PC-3 (cell line): ENCODE data around the gene PTDSS2. TPM values are rescaled to one million over a fixed set of nuclear protein-coding genes. Genes with fewer than 3 reads are reported as not detected.
A peak's percentile ranks its signal among the peaks of the same experiment; 100 is the strongest.

ENCODE experiments used
- ATAC-seq: fragments of 200-7000 bp; cut with Tn5 transposase; 2 replicates; pipeline ENCODE4 v1.9.1; 2020; ENCODE audit warnings: mild to moderate bottlenecking, moderate library complexity
- BruUV-seq: library from RNA; stranded (reverse); fragments of 400-500 nt; replicated peaks from 2 replicates; lab custom pipeline; 2021; lab: Mats Ljungman, UMichigan
- CTCF ChIA-PET: fragments of 300-600 bp; sonication (Branson Sonifier 250); formaldehyde crosslinking; loops from one replicate; lab custom pipeline; 2022; ENCODE audit warnings: antibody characterized with exemption; lab: Charles Lee
- POLR2A ChIA-PET: fragments of 300-600 bp; sonication (Branson Sonifier 250); formaldehyde crosslinking; loops from one replicate; lab custom pipeline; 2022; ENCODE audit warnings: antibody characterized with exemption; ENCODE audit not compliant: unreplicated experiment; lab: Charles Lee
- DNase-seq: peaks from one replicate; pipeline ENCODE4 v3.0.0-alpha.2; 2015
- H2AFZ ChIP-seq: fragments of 300-600 bp; sonication (generic); 2 replicates; pipeline ENCODE4 v1.6.0; 2016; ENCODE audit warnings: antibody characterized with exemption, low read length
- H3F3A ChIP-seq: fragments of 300-600 bp; sonication (generic); one replicate; pipeline ENCODE4 v1.6.0; 2017; ENCODE audit warnings: antibody characterized with exemption, low read length, control low read depth, mild to moderate bottlenecking; ENCODE audit not compliant: unreplicated experiment
- H3K27ac ChIP-seq: fragments of 300-600 bp; sonication (generic); 2 replicates; pipeline ENCODE4 v1.5.1; 2016; ENCODE audit warnings: mild to moderate bottlenecking, low read length
- H3K27me3 ChIP-seq: fragments of 300-600 bp; sonication (generic); 2 replicates; pipeline ENCODE4 v1.6.1; 2016; ENCODE audit warnings: low read length, mixed read lengths
- H3K36me3 ChIP-seq: fragments of 300-600 bp; sonication (generic); 2 replicates; pipeline ENCODE4 v1.6.1; 2016; ENCODE audit warnings: low read depth, mixed run types, low read length, mixed read lengths
- H3K4me1 ChIP-seq: fragments of 300-600 bp; sonication (generic); 2 replicates; pipeline ENCODE4 v1.5.1; 2016; ENCODE audit warnings: low read length; ENCODE audit not compliant: insufficient read depth
- H3K4me2 ChIP-seq: fragments of 300-600 bp; sonication (generic); 2 replicates; pipeline ENCODE4 v1.6.0; 2016; ENCODE audit warnings: low read length
- H3K4me3 ChIP-seq: fragments of 300-600 bp; sonication (generic); 2 replicates; pipeline ENCODE4 v1.5.1; 2016; ENCODE audit warnings: mild to moderate bottlenecking, low read length, mixed read lengths
- H3K79me2 ChIP-seq: fragments of 300-600 bp; sonication (generic); 2 replicates; pipeline ENCODE4 v1.6.1; 2017; ENCODE audit warnings: low read length, mixed read lengths
- H3K9ac ChIP-seq: fragments of 300-600 bp; sonication (generic); 2 replicates; pipeline ENCODE4 v1.6.0; 2016; ENCODE audit warnings: mild to moderate bottlenecking, low read length
- H3K9me2 ChIP-seq: fragments of 300-600 bp; sonication (generic); replicated peaks from 2 replicates; pipeline ENCODE4 v1.6.1; 2016; ENCODE audit warnings: mixed run types, low read length, mixed read lengths
- H3K9me3 ChIP-seq: fragments of 300-600 bp; sonication (generic); 2 replicates; pipeline ENCODE4 v1.6.1; 2016; ENCODE audit warnings: low read length, mixed read lengths
- H4K20me1 ChIP-seq: fragments of 300-600 bp; sonication (generic); 2 replicates; pipeline ENCODE4 v1.6.1; 2016; ENCODE audit warnings: low read length, mixed read lengths
- EZH2 ChIP-seq: fragments of 300-600 bp; sonication (generic); IDR thresholded peaks from one replicate; pipeline ENCODE4 v1.6.1; 2017; ENCODE audit warnings: antibody characterized with exemption, mild to moderate bottlenecking, low read length; ENCODE audit not compliant: unreplicated experiment
- EZH2phosphoT487 ChIP-seq: fragments of 300-600 bp; sonication (generic); IDR thresholded peaks from 2 replicates; pipeline ENCODE4 v1.6.1; 2018; ENCODE audit warnings: mild to moderate bottlenecking, antibody characterized with exemption, low read length, borderline replicate concordance
- intact Hi-C: fragments of 100-400 bp; cut with micrococcal nuclease; formaldehyde crosslinking; loops from 2 replicates; pipeline ENCODE4 v1.9.0; 2023
- total RNA-seq: library from RNA; depleted of rRNA; stranded (reverse); fragments of >200 nt; gene quantifications from 2 replicates; pipeline ENCODE4 v1.2.3, GENCODE V29; 2014
- TF ChIP-seq, protein P1 (sequence below): fragments of 300-600 bp; sonication (generic); conservative IDR thresholded peaks from 2 replicates; pipeline ENCODE4 v1.5.1; 2017; ENCODE audit warnings: antibody characterized with exemption, low read depth, mild to moderate bottlenecking, low read length

PTDSS2 gene
- total RNA-seq, 1 experiment from 2014 or later = 53.0 TPM

DNA sequence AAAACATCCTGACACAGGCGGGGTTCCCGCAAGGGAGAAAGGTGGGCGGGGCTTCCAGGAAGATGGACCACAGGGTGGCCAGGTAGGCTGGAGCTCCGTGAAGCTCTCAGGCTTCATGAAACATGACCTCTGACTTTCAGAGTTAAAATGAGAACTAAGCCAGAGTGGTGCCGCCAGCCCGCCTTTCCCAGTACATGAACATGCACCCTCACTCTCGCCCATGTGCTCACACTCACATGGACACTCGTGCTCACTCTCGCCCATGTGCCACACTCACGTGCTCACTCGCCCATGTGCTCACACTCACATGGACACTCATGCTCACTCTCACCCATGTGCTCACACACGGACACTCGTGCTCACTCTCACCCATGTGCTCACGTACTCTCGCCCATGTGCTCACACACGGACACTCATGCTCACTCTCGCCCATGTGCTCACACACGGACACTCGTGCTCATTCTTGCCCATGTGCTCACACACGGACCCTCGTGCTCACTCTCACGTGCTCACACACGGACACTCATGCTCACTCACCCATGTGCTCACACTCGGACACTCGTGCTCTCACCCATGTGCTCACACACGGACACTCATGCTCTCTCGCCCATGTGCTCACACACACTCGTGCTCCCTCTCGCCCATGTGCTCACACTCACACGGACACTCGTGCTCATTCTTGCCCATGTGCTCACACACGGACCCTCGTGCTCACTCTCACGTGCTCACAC lies 46.9 kb downstream of the PTDSS2 start:
- intact Hi-C loops = no loop called here
- ChIA-PET CTCF (no interaction called here), POLR2A (no interaction called here)
- no peak overlapping the region for H3K9ac ChIP-seq
- no peak for ATAC-seq
- peaks cover 21% of the 10 kb centered on the region for H3K36me3 ChIP-seq
- TF ChIP-seq, protein P1, sequence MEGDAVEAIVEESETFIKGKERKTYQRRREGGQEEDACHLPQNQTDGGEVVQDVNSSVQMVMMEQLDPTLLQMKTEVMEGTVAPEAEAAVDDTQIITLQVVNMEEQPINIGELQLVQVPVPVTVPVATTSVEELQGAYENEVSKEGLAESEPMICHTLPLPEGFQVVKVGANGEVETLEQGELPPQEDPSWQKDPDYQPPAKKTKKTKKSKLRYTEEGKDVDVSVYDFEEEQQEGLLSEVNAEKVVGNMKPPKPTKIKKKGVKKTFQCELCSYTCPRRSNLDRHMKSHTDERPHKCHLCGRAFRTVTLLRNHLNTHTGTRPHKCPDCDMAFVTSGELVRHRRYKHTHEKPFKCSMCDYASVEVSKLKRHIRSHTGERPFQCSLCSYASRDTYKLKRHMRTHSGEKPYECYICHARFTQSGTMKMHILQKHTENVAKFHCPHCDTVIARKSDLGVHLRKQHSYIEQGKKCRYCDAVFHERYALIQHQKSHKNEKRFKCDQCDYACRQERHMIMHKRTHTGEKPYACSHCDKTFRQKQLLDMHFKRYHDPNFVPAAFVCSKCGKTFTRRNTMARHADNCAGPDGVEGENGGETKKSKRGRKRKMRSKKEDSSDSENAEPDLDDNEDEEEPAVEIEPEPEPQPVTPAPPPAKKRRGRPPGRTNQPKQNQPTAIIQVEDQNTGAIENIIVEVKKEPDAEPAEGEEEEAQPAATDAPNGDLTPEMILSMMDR = no peak
- TF ChIP-seq EZH2phosphoT487 = no peak
- no peaks in the 10 kb centered on the region for H3F3A ChIP-seq
- H3K4me1 ChIP-seq = no peaks in the 10 kb centered on the region
- H2AFZ ChIP-seq = no peak overlapping the region
- no peaks in the 10 kb centered on the region for H4K20me1 ChIP-seq
- no peak overlapping the region for H3K4me3 ChIP-seq
- no peaks in the 10 kb centered on the region for H3K9me3 ChIP-seq
- DNase-seq = peak; percentile 6
- BruUV-seq = no TSS peak
- H3K9me2 ChIP-seq = no peaks in the 10 kb centered on the region
- H3K79me2 ChIP-seq = no peaks in the 10 kb centered on the region
- H3K4me2 ChIP-seq = no peak overlapping the region
- H3K27me3 ChIP-seq = no peaks in the 10 kb centered on the region
- H3K27ac ChIP-seq = no peak overlapping the region

DNA sequence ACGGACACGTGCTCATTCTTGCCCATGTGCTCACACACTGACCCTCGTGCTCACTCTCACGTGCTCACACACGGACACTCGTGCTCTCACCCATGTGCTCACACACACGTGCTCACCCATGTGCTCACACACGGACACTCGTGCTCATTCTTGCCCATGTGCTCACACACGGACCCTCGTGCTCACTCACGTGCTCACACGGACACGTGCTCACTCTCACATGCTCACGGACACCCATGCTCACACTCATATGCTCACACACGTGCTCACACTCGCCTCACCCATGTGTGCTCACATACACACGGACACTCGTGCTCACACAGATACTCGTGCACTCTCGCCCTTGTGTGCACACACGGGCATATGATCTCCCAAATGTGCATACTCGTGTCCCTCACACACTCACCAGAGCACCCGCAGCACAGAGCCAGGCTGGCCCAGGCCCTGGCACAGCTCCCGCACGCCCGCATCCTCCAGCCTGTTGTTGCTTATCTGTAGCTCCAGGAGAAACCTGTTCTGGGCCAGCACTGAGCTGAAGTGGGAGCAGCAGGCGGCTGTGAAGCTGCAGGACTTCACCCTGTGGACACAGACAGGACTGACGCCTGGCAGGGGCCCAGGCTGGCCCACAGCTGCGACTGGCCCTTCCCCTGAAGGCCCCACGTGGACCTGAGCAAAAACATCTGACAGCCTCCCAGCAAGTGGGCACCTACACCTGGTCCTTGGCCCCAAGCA lies 47.7 kb downstream of the PTDSS2 start:
- H3K9me3 ChIP-seq = no peaks in the 10 kb centered on the region
- DNase-seq (no peak), ATAC-seq (no peak)
- intact Hi-C loops = no loop called here
- TF ChIP-seq EZH2phosphoT487 = no peak
- TF ChIP-seq EZH2 = no peak
- TF ChIP-seq, protein P1 = no peak
- POLR2A ChIA-PET = no interaction called here
- no peak overlapping the region for H3K4me3 ChIP-seq
- no peaks in the 10 kb centered on the region for H3K27me3 ChIP-seq
- BruUV-seq = no TSS peak
- H3K4me1 ChIP-seq = no peaks in the 10 kb centered on the region
- no peak overlapping the region for H3K27ac ChIP-seq
- no peaks in the 10 kb centered on the region for H3K9me2 ChIP-seq
- CTCF ChIA-PET = no interaction called here
- H3F3A ChIP-seq = no peaks in the 10 kb centered on the region
- H3K9ac ChIP-seq = no peak overlapping the region
- peaks cover 21% of the 10 kb centered on the region for H3K36me3 ChIP-seq
- no peak overlapping the region for H2AFZ ChIP-seq
- no peak overlapping the region for H3K4me2 ChIP-seq
- no peaks in the 10 kb centered on the region for H4K20me1 ChIP-seq
- peaks cover 3% of the 10 kb centered on the region; the same call in 1 of the 2 replicates for H3K79me2 ChIP-seq
